HepG2 (cell line): Measurements from ENCODE around the gene HSD17B8. TPM values are rescaled to one million over a fixed set of nuclear protein-coding genes. Genes with fewer than 3 reads are reported as not detected.
A peak's percentile ranks its signal among the peaks of the same experiment; 100 is the strongest.

Experiments used
- AGO2 ChIP-seq: fragments of 200-400 bp; formaldehyde crosslinking; optimal IDR thresholded peaks from 2 replicates; pipeline ENCODE3; 2017; ENCODE audit warnings: mild to moderate bottlenecking, low read depth, low read length, moderate library complexity
- BORCS8-MEF2B ChIP-seq: sonication (generic); formaldehyde crosslinking; IDR thresholded peaks from 2 replicates; pipeline ENCODE4 v1.8.0; 2022; ENCODE audit warnings: mild to moderate bottlenecking, missing genetic modification reagents
- CENPT ChIP-seq: sonication (generic); formaldehyde crosslinking; IDR thresholded peaks from 2 replicates; pipeline ENCODE4 v1.8.0; 2022; ENCODE audit warnings: low read depth, mild to moderate bottlenecking, moderate library complexity, missing genetic modification reagents
- CHD4 ChIP-seq: fragments of 200-600 bp; sonication (generic); IDR thresholded peaks from 2 replicates; pipeline ENCODE4 v1.7.0; 2017; ENCODE audit warnings: mild to moderate bottlenecking, low read length, borderline replicate concordance
- ELF3 ChIP-seq: IDR thresholded peaks from 2 replicates; pipeline ENCODE4 v1.6.1; 2016; ENCODE audit warnings: missing genetic modification reagents, missing compliant biosample characterization
- FLYWCH1 ChIP-seq: sonication (generic); formaldehyde crosslinking; IDR thresholded peaks from 2 replicates; pipeline ENCODE4 v1.8.1; 2023; ENCODE audit warnings: mild to moderate bottlenecking, missing genetic modification reagents
- MAFF ChIP-seq: IDR thresholded peaks from 2 replicates; pipeline ENCODE4 v1.6.1; 2011; ENCODE audit warnings: low read depth, low read length, improper control_type of control experiment
- NBN ChIP-seq: fragments of 450-650 bp; conservative IDR thresholded peaks from 2 replicates; pipeline ENCODE4 v1.6.1; 2017
- PCBP1 ChIP-seq: fragments of 200-400 bp; formaldehyde crosslinking; IDR thresholded peaks from 2 replicates; pipeline ENCODE4 v1.6.1; 2017; ENCODE audit warnings: mild to moderate bottlenecking, low read depth, low read length, borderline replicate concordance
- PRPF4 ChIP-seq: fragments of 200-400 bp; formaldehyde crosslinking; IDR thresholded peaks from 2 replicates; pipeline ENCODE4 v1.6.1; 2016; ENCODE audit warnings: low read length, low read depth; ENCODE audit not compliant: poor library complexity, severe bottlenecking
- RELA ChIP-seq: sonication (generic); formaldehyde crosslinking; IDR thresholded peaks from 2 replicates; pipeline ENCODE4 v1.4.0; 2020; ENCODE audit warnings: missing genetic modification reagents
- SRSF1 ChIP-seq: fragments of 200-400 bp; formaldehyde crosslinking; optimal IDR thresholded peaks from 2 replicates; pipeline ENCODE3; 2017; ENCODE audit warnings: mild to moderate bottlenecking, low read depth, low read length, moderate library complexity
- STAT6 ChIP-seq: sonication (generic); formaldehyde crosslinking; IDR thresholded peaks from 2 replicates; pipeline ENCODE4 v1.4.0; 2020; ENCODE audit warnings: missing genetic modification reagents, mild to moderate bottlenecking, borderline replicate concordance
- TAF1 ChIP-seq: sonication (generic); formaldehyde crosslinking; IDR thresholded peaks from 2 replicates; pipeline ENCODE4 v1.4.0; 2020; ENCODE audit warnings: missing genetic modification reagents
- ZBTB26 ChIP-seq: IDR thresholded peaks from 2 replicates; pipeline ENCODE4 v1.6.1; 2016; ENCODE audit warnings: missing compliant biosample characterization, missing genetic modification reagents, borderline replicate concordance
- ZBTB37 ChIP-seq: sonication (generic); formaldehyde crosslinking; IDR thresholded peaks from 2 replicates; pipeline ENCODE4 v1.4.0; 2020; ENCODE audit warnings: mild to moderate bottlenecking, missing genetic modification reagents
- ZFP36L2 ChIP-seq: sonication (generic); formaldehyde crosslinking; IDR thresholded peaks from 2 replicates; pipeline ENCODE4 v1.4.0; 2020; ENCODE audit warnings: missing genetic modification reagents
- ZFP91 ChIP-seq: sonication (generic); formaldehyde crosslinking; IDR thresholded peaks from 2 replicates; pipeline ENCODE4 v1.9.0; 2022; ENCODE audit warnings: missing genetic modification reagents, mild to moderate bottlenecking, borderline replicate concordance
- ZNF101 ChIP-seq: sonication (generic); formaldehyde crosslinking; IDR thresholded peaks from 2 replicates; pipeline ENCODE4 v1.4.0; 2020; ENCODE audit warnings: mild to moderate bottlenecking, low read depth, missing genetic modification reagents, borderline replicate concordance
- ZNF256 ChIP-seq: sonication (generic); formaldehyde crosslinking; conservative IDR thresholded peaks from 2 replicates; pipeline ENCODE4 v1.4.0; 2020; ENCODE audit warnings: missing genetic modification reagents
- ZNF264 ChIP-seq: sonication (generic); formaldehyde crosslinking; IDR thresholded peaks from 2 replicates; pipeline ENCODE4 v1.4.0; 2020; ENCODE audit warnings: missing genetic modification reagents
- ZNF282 ChIP-seq: fragments of 450-650 bp; IDR thresholded peaks from 2 replicates; pipeline ENCODE4 v1.6.1; 2018; ENCODE audit not compliant: partially characterized antibody
- ZNF382 ChIP-seq: sonication (generic); formaldehyde crosslinking; IDR thresholded peaks from 2 replicates; pipeline ENCODE4 v1.5.0; 2020; ENCODE audit warnings: missing genetic modification reagents, mild to moderate bottlenecking, borderline replicate concordance
- ZNF772 ChIP-seq: sonication (generic); formaldehyde crosslinking; IDR thresholded peaks from 2 replicates; pipeline ENCODE4 v1.5.0; 2020; ENCODE audit warnings: mild to moderate bottlenecking, missing genetic modification reagents
- polyA plus RNA-seq, 8 experiments: library from polyadenylated mRNA; depleted of rRNA in 3 of 8; stranded (reverse) in 7 of 8; unstranded in 1 of 8; fragments of >200 nt; fragmentation: Illumina TruSeq in 4 of 8; extraction: Trizol in 4 of 8; gene quantifications; 2 replicates each; pipeline versions ENCODE4 v1.2.1 to v1.2.3, GENCODE V29; 2011 to 2016; ENCODE audit warnings: low read depth in 4 of 8, missing spikeins in 1 of 8, mixed read lengths in 1 of 8; ENCODE audit not compliant: insufficient read depth in 1 of 8
- total RNA-seq, 5 experiments: library from RNA; depleted of rRNA; stranded (reverse); fragments of >200 nt; fragmentation: Illumina TruSeq; extraction: Trizol; gene quantifications; 2 replicates each; pipeline ENCODE4 v1.2.3, GENCODE V29; 2016; ENCODE audit warnings: low read depth in 1 of 5

The HSD17B8 gene
- total and polyA plus RNA-seq, 2 of the 13 experiments (the other 11 are each of a cell fraction or from before 2014, with no cell fraction given) = 12.6 to 20.1 TPM

- 0 out of 2 replicates have a peak, but pooled peaks have one; percentile 10 for TF ChIP-seq MAFF
- no peak for TF ChIP-seq SRSF1
- TF ChIP-seq ZBTB37 (CRISPR knock-in tag) = 0 out of 2 replicates have a peak, but pooled peaks have one; percentile 29
- no peak for TF ChIP-seq ZFP36L2 (CRISPR knock-in tag)
- TF ChIP-seq PCBP1 = no peak
- 0 out of 2 replicates have a peak, but pooled peaks have one; percentile 21 for TF ChIP-seq RELA (CRISPR knock-in tag)
- no peak for TF ChIP-seq ZNF382 (CRISPR knock-in tag)
- no peak for TF ChIP-seq ZNF101
- TF ChIP-seq TAF1 (CRISPR knock-in tag) = peak; percentile 20; the same call in 1 of the 2 replicates
- TF ChIP-seq ZNF282 = no peak
- no peak for TF ChIP-seq FLYWCH1
- TF ChIP-seq CHD4 = peak; percentile 47; the same call in 1 of the 2 replicates
- TF ChIP-seq ZFP91 (CRISPR knock-in tag) = peak; percentile 26; the same call in 1 of the 2 replicates
- no peak for TF ChIP-seq NBN
- peak; percentile 78 for TF ChIP-seq ZNF772 (CRISPR knock-in tag)
- 0 out of 2 replicates have a peak, but pooled peaks have one; percentile 42 for TF ChIP-seq ZBTB26 (CRISPR knock-in tag)
- no peak for TF ChIP-seq CENPT (CRISPR knock-in tag)
- TF ChIP-seq ELF3 (CRISPR knock-in tag) = peak; percentile 86
- TF ChIP-seq ZNF264 = peak; percentile 50; the same call in 1 of the 2 replicates
- TF ChIP-seq ZNF256 = 0 out of 2 replicates have a peak, but pooled peaks have one; percentile 26
- TF ChIP-seq PRPF4 = no peak
- peak; percentile 43; the same call in 1 of the 2 replicates for TF ChIP-seq BORCS8-MEF2B (CRISPR knock-in tag)
- TF ChIP-seq STAT6 (CRISPR knock-in tag) = no peak
- no peak for TF ChIP-seq AGO2
These were observed 6.1 kb upstream of the HSD17B8 start (continued) for GRCh38 chr6:33198159-33198852.
